Vagina (tissue), 2 donors: ENCODE data around the gene ADRB2. TPM values are rescaled to one million over a fixed set of nuclear protein-coding genes. Genes with fewer than 3 reads are reported as not detected.

Experiments used
- DNase-seq, 2 donors: peaks; one replicate each; pipeline ENCODE4 v3.0.0-alpha.2; 2017; ENCODE audit errors: extremely low spot score in 2 of 2
- H3K27ac ChIP-seq: fragments of 200-600 bp; sonication (generic); one replicate; pipeline ENCODE4 v1.5.1; 2019
- H3K27me3 ChIP-seq: fragments of 200-600 bp; sonication (generic); one replicate; pipeline ENCODE4 v1.5.1; 2019
- H3K36me3 ChIP-seq, 2 donors: fragments of 200-600 bp; sonication (generic); one replicate each; pipeline ENCODE4 v1.5.1; 2017 to 2019
- H3K4me1 ChIP-seq: fragments of 200-600 bp; sonication (generic); one replicate; pipeline ENCODE4 v1.5.1; 2019
- H3K4me3 ChIP-seq, 2 donors: fragments of 200-600 bp; sonication (generic); 1 replicate in 1 of 2; 2 replicates in 1 of 2; pipeline ENCODE4 v1.5.1; 2016 to 2019
- H3K9me3 ChIP-seq: fragments of 200-600 bp; sonication (generic); one replicate; pipeline ENCODE4 v1.5.1; 2019
- CTCF ChIP-seq, 3 experiments: fragments of 450-650 bp in 2 of 3; fragments of 200-600 bp in 1 of 3; sonication (generic) in 1 of 3; IDR thresholded peaks; one replicate each; pipeline ENCODE4 v1.5.1; 2017 to 2019; ENCODE audit warnings: antibody characterized with exemption in 3 of 3, mild to moderate bottlenecking in 2 of 3, moderate library complexity in 2 of 3
- POLR2A ChIP-seq, 2 donors: fragments of 450-650 bp; IDR thresholded peaks; one replicate each; pipeline ENCODE4 v1.6.1; 2017; ENCODE audit warnings: antibody characterized with exemption in 2 of 2, mild to moderate bottlenecking in 2 of 2, moderate library complexity in 2 of 2
- POLR2AphosphoS5 ChIP-seq, 2 donors: sonication (generic); formaldehyde crosslinking; IDR thresholded peaks; one replicate each; pipeline ENCODE4 v1.9.0; 2017; ENCODE audit warnings: antibody characterized with exemption in 2 of 2, mild to moderate bottlenecking in 2 of 2, low read depth in 1 of 2; ENCODE audit not compliant: insufficient read depth in 1 of 2
- intact Hi-C: fragments of 100-400 bp; cut with DNase I; formaldehyde crosslinking; loops from one replicate; pipeline ENCODE4 v1.15.1; 2023
- total RNA-seq: library from RNA; depleted of rRNA; stranded (reverse); fragments of >200 nt; gene quantifications from one replicate; pipeline ENCODE4 v1.2.3, GENCODE V29; 2016

ADRB2 gene
- total RNA-seq, 1 donor from 2014 or later, result 43.2 TPM

- no peak for DNase-seq
- Histone ChIP-seq H3K9me3 (no peaks in the 10 kb centered on the region), H3K4me3 (no peak overlapping the region), H3K4me1 (no peaks in the 10 kb centered on the region), H3K27ac (no peak overlapping the region), H3K36me3 (no peaks in the 10 kb centered on the region), H3K27me3 (no peaks in the 10 kb centered on the region)
- TF ChIP-seq POLR2AphosphoS5 (IDR thresholded peaks at IDR 0.05; ENCODE audit: insufficient read depth in 1 of 2, low read depth in 1 of 2), result peak in 1 of 2 donors; percentile 55
- no peak for TF ChIP-seq POLR2A (IDR thresholded peaks at IDR 0.05)
- intact Hi-C loops, result no loop called here
These were observed 35.1 kb upstream of the ADRB2 start for GRCh38 chr5:148791334-148791667.

DNA sequence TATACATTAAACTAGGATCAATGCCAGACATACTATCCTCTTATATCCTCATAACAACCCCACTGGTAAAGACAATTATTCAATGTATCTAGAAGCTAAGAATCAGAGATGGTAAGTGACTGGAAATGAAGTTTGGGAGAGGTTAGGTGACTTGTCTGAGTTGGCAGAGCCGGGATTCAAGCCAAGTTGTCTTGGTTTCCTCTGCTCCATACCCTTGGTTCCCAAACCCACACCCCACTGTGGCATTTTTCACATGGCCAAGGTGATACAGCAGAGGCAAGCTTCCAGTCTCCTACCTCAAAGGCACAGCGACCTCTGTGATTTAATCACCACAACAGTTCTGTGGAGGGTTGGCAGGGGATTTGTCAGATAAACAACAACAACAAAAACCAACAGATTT, 34.7 kb upstream of the ADRB2 start:
- Histone ChIP-seq H3K9me3 (no peaks in the 10 kb centered on the region), H3K27me3 (no peaks in the 10 kb centered on the region), H3K27ac (no peak overlapping the region), H3K4me1 (no peaks in the 10 kb centered on the region), H3K4me3 (no peak overlapping the region), H3K36me3 (no peaks in the 10 kb centered on the region)
- intact Hi-C loops, result no loop called here
- no peak for DNase-seq
- no peak for TF ChIP-seq POLR2AphosphoS5 (IDR thresholded peaks at IDR 0.05; ENCODE audit: insufficient read depth in 1 of 2, low read depth in 1 of 2)
- no peak for TF ChIP-seq CTCF (IDR thresholded peaks at IDR 0.05)
- no peak for TF ChIP-seq POLR2A (IDR thresholded peaks at IDR 0.05)

DNA sequence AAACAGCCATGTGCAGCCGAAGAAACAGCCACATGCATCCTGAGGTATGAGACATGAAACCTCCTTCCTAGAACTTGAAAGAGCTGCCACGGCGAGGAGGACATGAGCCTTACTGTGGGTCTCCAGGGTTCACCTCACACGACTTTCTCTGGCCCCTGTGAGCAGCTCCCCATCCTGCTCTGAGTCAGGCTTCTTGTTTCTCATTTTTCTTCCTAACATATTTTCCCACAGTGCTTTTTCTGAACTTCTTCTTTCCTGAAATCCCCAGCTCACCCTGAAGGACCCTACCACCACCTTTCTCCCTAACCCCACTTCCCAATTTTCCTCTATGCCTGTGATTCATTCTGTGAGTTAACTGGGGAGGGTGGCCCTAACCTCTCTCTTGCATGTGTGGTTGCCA, 33.7 kb upstream of the ADRB2 start:
- Histone ChIP-seq H3K4me3 (no peak overlapping the region), H3K36me3 (no peaks in the 10 kb centered on the region), H3K27me3 (no peaks in the 10 kb centered on the region), H3K9me3 (no peaks in the 10 kb centered on the region), H3K4me1 (no peaks in the 10 kb centered on the region), H3K27ac (no peak overlapping the region)
- intact Hi-C loops, result no loop called here
- TF ChIP-seq POLR2AphosphoS5 (IDR thresholded peaks at IDR 0.05; ENCODE audit: insufficient read depth in 1 of 2, low read depth in 1 of 2) (no peak), POLR2A (IDR thresholded peaks at IDR 0.05) (no peak), CTCF (IDR thresholded peaks at IDR 0.05) (no peak)
- DNase-seq, result no peak

DNA sequence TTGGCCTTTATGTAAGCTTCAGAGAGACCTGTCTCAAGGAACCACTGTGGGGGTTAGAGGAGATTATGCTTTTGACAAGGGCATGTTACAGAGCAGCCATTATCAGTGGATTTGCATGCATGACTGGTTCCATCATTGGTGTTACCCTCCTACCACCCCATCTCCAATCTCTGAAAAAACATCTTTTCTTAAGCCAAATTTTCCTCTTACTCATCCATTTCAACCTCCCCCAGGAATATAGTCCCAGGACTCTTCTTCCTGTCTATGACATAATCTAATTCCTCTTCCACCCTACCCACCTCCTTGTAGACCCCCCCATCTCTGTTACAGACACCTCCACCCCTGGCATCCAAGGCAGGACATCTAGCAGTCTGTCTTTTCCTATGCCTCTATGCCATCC, 33.1 kb upstream of the ADRB2 start:
- Histone ChIP-seq H3K36me3 (no peaks in the 10 kb centered on the region), H3K4me1 (no peaks in the 10 kb centered on the region), H3K27ac (no peak overlapping the region), H3K9me3 (no peaks in the 10 kb centered on the region), H3K27me3 (no peaks in the 10 kb centered on the region), H3K4me3 (no peak overlapping the region)
- intact Hi-C loops, result no loop called here
- no peak for DNase-seq
- TF ChIP-seq POLR2A (IDR thresholded peaks at IDR 0.05) (no peak), CTCF (IDR thresholded peaks at IDR 0.05) (no peak), POLR2AphosphoS5 (IDR thresholded peaks at IDR 0.05; ENCODE audit: insufficient read depth in 1 of 2, low read depth in 1 of 2) (no peak)

- no peak for DNase-seq
- Histone ChIP-seq H3K9me3 (no peaks in the 10 kb centered on the region), H3K4me1 (no peaks in the 10 kb centered on the region), H3K27ac (no peak overlapping the region), H3K27me3 (no peaks in the 10 kb centered on the region), H3K4me3 (no peak overlapping the region), H3K36me3 (no peaks in the 10 kb centered on the region)
- TF ChIP-seq CTCF (IDR thresholded peaks at IDR 0.05) (no peak), POLR2AphosphoS5 (IDR thresholded peaks at IDR 0.05; ENCODE audit: insufficient read depth in 1 of 2, low read depth in 1 of 2) (no peak), POLR2A (IDR thresholded peaks at IDR 0.05) (no peak)
- intact Hi-C loops, result no loop called here
These were observed 32.1 kb upstream of the ADRB2 start for GRCh38 chr5:148794275-148794674.
